ENCODE measurements around the gene PLA2G1B.

The PLA2G1B gene

GRCh38 chr12:120376009-120376408 is 48.4 kb upstream of the PLA2G1B start:
- H2AFZ ChIP-seq (ENCODE audit: low read depth, low read length, severe bottlenecking): no peak overlapping the region
- H4K20me1 ChIP-seq (ENCODE audit: low read depth, low read length): no peaks in the 10 kb centered on the region
- H3K9me3 ChIP-seq (ENCODE audit: insufficient read depth, low read length): no peaks in the 10 kb centered on the region
- no peak overlapping the region for H3K9ac ChIP-seq (ENCODE audit: low read length)
- no peak overlapping the region for H3K27ac ChIP-seq (ENCODE audit: low read depth, low read length)
- TF ChIP-seq CTCF (IDR thresholded peaks at IDR 0.05; ENCODE audit: insufficient read depth, low read length, poor library complexity, severe bottlenecking): no peak
- TF ChIP-seq EZH2phosphoT487 (conservative IDR thresholded peaks at IDR 0.05; ENCODE audit: low read length): no peak
- no peak overlapping the region for H3K4me2 ChIP-seq (ENCODE audit: low read depth, low read length, poor library complexity, severe bottlenecking)
- H3K27me3 ChIP-seq (ENCODE audit: low read length): no peaks in the 10 kb centered on the region
- H3K9me2 ChIP-seq (replicated peaks; ENCODE audit: insufficient read depth, low read length): no peaks in the 10 kb centered on the region
- H3F3A ChIP-seq (ENCODE audit: insufficient read depth): no peaks in the 10 kb centered on the region
- no peaks in the 10 kb centered on the region for H3K79me2 ChIP-seq (ENCODE audit: insufficient read depth, low read length)
- H3K4me3 ChIP-seq (ENCODE audit: insufficient read depth, low read length, poor library complexity, severe bottlenecking): no peak overlapping the region
- H3K36me3 ChIP-seq (ENCODE audit: low read length): no peaks in the 10 kb centered on the region

GRCh38 chr12:120373683-120374082 is 46.1 kb upstream of the PLA2G1B start:
- no peak overlapping the region for H3K27ac ChIP-seq (ENCODE audit: low read depth, low read length)
- no peaks in the 10 kb centered on the region for H4K20me1 ChIP-seq (ENCODE audit: low read depth, low read length)
- no peak for TF ChIP-seq EZH2phosphoT487 (conservative IDR thresholded peaks at IDR 0.05; ENCODE audit: low read length)
- TF ChIP-seq CTCF (IDR thresholded peaks at IDR 0.05; ENCODE audit: insufficient read depth, low read length, poor library complexity, severe bottlenecking): no peak
- no peaks in the 10 kb centered on the region for H3K9me3 ChIP-seq (ENCODE audit: insufficient read depth, low read length)
- H3K9me2 ChIP-seq (replicated peaks; ENCODE audit: insufficient read depth, low read length): no peaks in the 10 kb centered on the region
- H3K4me2 ChIP-seq (ENCODE audit: low read depth, low read length, poor library complexity, severe bottlenecking): no peak overlapping the region
- no peak overlapping the region for H3K9ac ChIP-seq (ENCODE audit: low read length)
- H3K36me3 ChIP-seq (ENCODE audit: low read length): no peaks in the 10 kb centered on the region
- no peak overlapping the region for H2AFZ ChIP-seq (ENCODE audit: low read depth, low read length, severe bottlenecking)
- H3K4me3 ChIP-seq (ENCODE audit: insufficient read depth, low read length, poor library complexity, severe bottlenecking): no peak overlapping the region
- no peaks in the 10 kb centered on the region for H3K79me2 ChIP-seq (ENCODE audit: insufficient read depth, low read length)
- H3F3A ChIP-seq (ENCODE audit: insufficient read depth): no peaks in the 10 kb centered on the region
- H3K27me3 ChIP-seq (ENCODE audit: low read length): no peaks in the 10 kb centered on the region

- Histone ChIP-seq H3K27me3 (ENCODE audit: low read length) (no peaks in the 10 kb centered on the region), H3K9ac (ENCODE audit: low read length) (no peak overlapping the region), H3K9me3 (ENCODE audit: insufficient read depth, low read length) (no peaks in the 10 kb centered on the region), H3K79me2 (ENCODE audit: insufficient read depth, low read length) (no peaks in the 10 kb centered on the region), H3K4me2 (ENCODE audit: low read depth, low read length, poor library complexity, severe bottlenecking) (no peak overlapping the region), H3K4me3 (ENCODE audit: insufficient read depth, low read length, poor library complexity, severe bottlenecking) (no peak overlapping the region), H3F3A (ENCODE audit: insufficient read depth) (no peaks in the 10 kb centered on the region), H4K20me1 (ENCODE audit: low read depth, low read length) (no peaks in the 10 kb centered on the region), H2AFZ (ENCODE audit: low read depth, low read length, severe bottlenecking) (no peak overlapping the region), H3K9me2 (replicated peaks; ENCODE audit: insufficient read depth, low read length) (no peaks in the 10 kb centered on the region), H3K27ac (ENCODE audit: low read depth, low read length) (no peak overlapping the region), H3K36me3 (ENCODE audit: low read length) (no peaks in the 10 kb centered on the region)
- no peak for TF ChIP-seq CTCF (IDR thresholded peaks at IDR 0.05; ENCODE audit: insufficient read depth, low read length, poor library complexity, severe bottlenecking)
- TF ChIP-seq EZH2phosphoT487 (conservative IDR thresholded peaks at IDR 0.05; ENCODE audit: low read length): no peak
Measured at GRCh38 chr12:120370343-120371243, 43.0 kb upstream of the PLA2G1B start.

All from SU-DHL-6 (cell line).